ENCODE data around the gene SYT11. TPM values are rescaled to one million over a fixed set of nuclear protein-coding genes. Genes with fewer than 3 reads are reported as not detected.

Gene SYT11, protein sequence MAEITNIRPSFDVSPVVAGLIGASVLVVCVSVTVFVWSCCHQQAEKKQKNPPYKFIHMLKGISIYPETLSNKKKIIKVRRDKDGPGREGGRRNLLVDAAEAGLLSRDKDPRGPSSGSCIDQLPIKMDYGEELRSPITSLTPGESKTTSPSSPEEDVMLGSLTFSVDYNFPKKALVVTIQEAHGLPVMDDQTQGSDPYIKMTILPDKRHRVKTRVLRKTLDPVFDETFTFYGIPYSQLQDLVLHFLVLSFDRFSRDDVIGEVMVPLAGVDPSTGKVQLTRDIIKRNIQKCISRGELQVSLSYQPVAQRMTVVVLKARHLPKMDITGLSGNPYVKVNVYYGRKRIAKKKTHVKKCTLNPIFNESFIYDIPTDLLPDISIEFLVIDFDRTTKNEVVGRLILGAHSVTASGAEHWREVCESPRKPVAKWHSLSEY
- total RNA-seq (1 to 10 TPM in 4 of 6 donors, under 1 TPM in 2; 0.83 to 5.1 (median 1.5) TPM), polyA plus RNA-seq (1 to 10 TPM in 1 of 2 donors, under 1 TPM in 1; 0.46 to 5.8 TPM)

DNA sequence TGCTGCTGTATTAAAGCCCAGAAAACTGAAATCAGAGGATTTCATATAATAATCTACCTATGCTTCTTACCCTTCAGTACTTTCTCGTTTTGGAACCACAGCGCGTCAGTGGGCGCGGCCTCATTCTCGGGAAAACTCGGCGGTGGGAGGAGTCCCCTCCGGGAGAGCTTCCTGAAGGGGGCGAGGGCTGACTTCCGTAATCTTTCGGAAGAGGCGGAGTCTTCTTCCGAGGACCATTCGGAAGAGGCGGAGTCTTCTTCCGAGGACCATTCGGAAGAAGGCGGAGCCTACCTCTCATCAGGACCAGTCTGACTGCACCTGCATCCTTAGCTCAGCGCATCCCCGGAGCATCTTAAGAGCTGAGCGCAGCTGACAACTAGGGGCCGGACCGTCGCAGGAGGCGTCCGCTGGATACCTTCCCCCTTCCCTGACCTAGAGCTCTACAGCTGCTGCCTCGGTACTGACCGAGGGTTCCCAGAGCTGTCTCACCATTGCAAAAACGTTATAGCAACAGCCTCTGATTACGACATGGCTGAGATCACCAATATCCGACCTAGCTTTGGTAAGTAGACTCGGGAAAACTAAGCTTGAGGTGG, at the start of gene SYT11:
Gene SYT11, plus strand, starts transcription at position 334 of the 596 bp plus-strand sequence. Its CDS starts 195 bp downstream, at position 529.
- peak within 1 kb of the TSS; percentile 51 to 78 (median 66) for H3K27ac ChIP-seq
- H3K4me1 ChIP-seq, result peaks cover 0 to 7% (median 0%) of the 10 kb centered on the region in 3 donors
- ATAC-seq (peak; percentile 92 to 94 (median 92)), DNase-seq (peak; percentile 93 to 96 (median 95)), FAIRE-seq (peak; percentile 91)
- peak within 1 kb of the TSS; percentile 3 to 44 (median 31) for H3K4me3 ChIP-seq
- no peaks in the 10 kb centered on the region for H3K27me3 ChIP-seq
- TF ChIP-seq, protein P1, sequence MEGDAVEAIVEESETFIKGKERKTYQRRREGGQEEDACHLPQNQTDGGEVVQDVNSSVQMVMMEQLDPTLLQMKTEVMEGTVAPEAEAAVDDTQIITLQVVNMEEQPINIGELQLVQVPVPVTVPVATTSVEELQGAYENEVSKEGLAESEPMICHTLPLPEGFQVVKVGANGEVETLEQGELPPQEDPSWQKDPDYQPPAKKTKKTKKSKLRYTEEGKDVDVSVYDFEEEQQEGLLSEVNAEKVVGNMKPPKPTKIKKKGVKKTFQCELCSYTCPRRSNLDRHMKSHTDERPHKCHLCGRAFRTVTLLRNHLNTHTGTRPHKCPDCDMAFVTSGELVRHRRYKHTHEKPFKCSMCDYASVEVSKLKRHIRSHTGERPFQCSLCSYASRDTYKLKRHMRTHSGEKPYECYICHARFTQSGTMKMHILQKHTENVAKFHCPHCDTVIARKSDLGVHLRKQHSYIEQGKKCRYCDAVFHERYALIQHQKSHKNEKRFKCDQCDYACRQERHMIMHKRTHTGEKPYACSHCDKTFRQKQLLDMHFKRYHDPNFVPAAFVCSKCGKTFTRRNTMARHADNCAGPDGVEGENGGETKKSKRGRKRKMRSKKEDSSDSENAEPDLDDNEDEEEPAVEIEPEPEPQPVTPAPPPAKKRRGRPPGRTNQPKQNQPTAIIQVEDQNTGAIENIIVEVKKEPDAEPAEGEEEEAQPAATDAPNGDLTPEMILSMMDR (IDR thresholded peaks at IDR 0.05), result no peak
- intact Hi-C loops (cut with DNase I), result no loop called here
- peaks cover 0 to 4% (median 0%) of the 10 kb centered on the region in 3 donors for H3K36me3 ChIP-seq
- H3K9me3 ChIP-seq, result no peaks in the 10 kb centered on the region
- 1% methylated on average over 32 to 33 of the region's 33 CpGs for WGBS, 2 donors

DNA sequence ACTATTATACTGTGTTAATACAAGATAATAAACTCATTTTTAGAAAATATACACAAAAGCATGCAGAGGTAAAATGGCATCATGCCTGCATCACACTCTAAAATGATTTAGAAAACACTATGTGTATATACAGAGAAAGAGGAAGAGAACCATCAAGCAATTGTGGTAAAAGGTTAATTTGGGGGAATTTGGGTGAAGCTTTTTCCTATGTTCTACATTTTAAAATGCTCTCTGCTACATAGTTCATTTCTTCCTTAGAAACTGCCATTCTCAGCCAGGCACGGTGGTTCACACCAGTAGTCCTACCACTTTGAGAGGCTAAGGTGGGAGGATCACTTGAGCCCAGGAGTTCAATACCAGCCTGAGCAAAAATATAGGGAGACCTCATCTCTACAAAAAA, 46.5 kb upstream of the SYT11 start:
- TF ChIP-seq, protein P1 (IDR thresholded peaks at IDR 0.05), result no peak

DNA sequence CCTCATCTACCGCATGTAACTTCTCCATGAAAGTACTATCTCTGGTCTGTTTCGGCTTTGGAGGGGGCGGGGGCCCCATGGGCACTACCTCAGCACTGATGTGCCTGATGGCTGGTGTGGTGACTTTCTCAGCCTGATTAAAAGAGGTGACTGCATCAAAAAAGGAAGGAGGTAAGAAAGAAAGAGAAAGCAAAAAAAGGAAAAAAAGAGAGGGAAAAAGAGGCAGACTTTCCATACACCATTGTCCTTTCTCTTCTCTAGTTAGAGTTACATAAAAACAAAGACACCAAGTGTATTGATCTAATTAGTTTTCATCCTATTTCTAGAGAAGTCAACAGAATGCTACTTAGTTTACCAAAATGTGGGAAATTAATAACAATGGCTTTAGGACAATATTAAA, 45.7 kb upstream of the SYT11 start:
- FAIRE-seq (no peak), DNase-seq (no peak), ATAC-seq (no peak)
- Histone ChIP-seq H3K4me3 (no peak overlapping the region), H3K9me3 (no peaks in the 10 kb centered on the region), H3K27me3 (no peaks in the 10 kb centered on the region), H3K36me3 (peaks cover 0 to 25% (median 18%) of the 10 kb centered on the region in 3 donors), H3K4me1 (no peaks in the 10 kb centered on the region), H3K27ac (no peak overlapping the region)
- TF ChIP-seq, protein P1 (IDR thresholded peaks at IDR 0.05), result no peak
- WGBS, 2 donors, result 94 to 96% methylated on average over 3 of the region's 3 CpGs
- intact Hi-C loops (cut with DNase I), result no loop called here

More for the DNA sequence above, 46.5 kb upstream of the SYT11 start:
- intact Hi-C loops (cut with DNase I), result no loop called here
- peaks cover 0 to 25% (median 11%) of the 10 kb centered on the region in 3 donors for H3K36me3 ChIP-seq
- no peak overlapping the region for H3K27ac ChIP-seq
- H3K4me3 ChIP-seq, result no peak overlapping the region
- no peaks in the 10 kb centered on the region for H3K27me3 ChIP-seq
- FAIRE-seq (no peak), ATAC-seq (no peak), DNase-seq (no peak)
- H3K4me1 ChIP-seq, result no peaks in the 10 kb centered on the region
- H3K9me3 ChIP-seq, result no peaks in the 10 kb centered on the region
- WGBS, 2 donors, result 94% methylated on average over 1 of the region's 1 CpG

DNA sequence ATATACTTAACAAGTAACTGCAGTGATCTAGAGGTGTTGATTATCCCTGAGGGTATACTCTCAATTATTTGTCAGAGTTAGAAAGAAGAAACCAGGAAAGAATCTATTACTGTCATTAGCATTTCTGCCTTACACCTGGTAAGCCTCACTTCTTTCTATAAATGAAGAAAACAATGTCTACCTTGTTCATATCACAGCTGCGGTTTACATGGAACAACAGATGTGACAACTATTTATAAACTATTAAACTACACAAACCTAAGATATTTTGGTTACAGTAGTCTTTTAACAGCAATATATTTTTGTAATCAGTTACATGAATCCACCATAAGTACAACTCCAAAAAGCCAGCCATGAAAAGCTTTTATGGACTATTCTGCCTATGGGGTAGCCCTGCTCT, 43.0 kb upstream of the SYT11 start:
- no peak for ATAC-seq
- Histone ChIP-seq H3K27ac (no peak overlapping the region), H3K36me3 (peaks cover 0 to 44% (median 18%) of the 10 kb centered on the region in 3 donors), H3K9me3 (no peaks in the 10 kb centered on the region), H3K4me1 (no peaks in the 10 kb centered on the region), H3K4me3 (no peak overlapping the region), H3K27me3 (no peaks in the 10 kb centered on the region)
- TF ChIP-seq, protein P1 (IDR thresholded peaks at IDR 0.05), result no peak
- no peak for DNase-seq
- no peak for FAIRE-seq
- 75 to 86% methylated on average over 1 of the region's 1 CpG for WGBS, 2 donors
- intact Hi-C loops (cut with DNase I), result no loop called here

Data from pancreas (tissue), 10 donors.